Smooth muscle cell (in vitro differentiated cells): ENCODE measurements around the gene WFDC10B. TPM values are rescaled to one million over a fixed set of nuclear protein-coding genes. Genes with fewer than 3 reads are reported as not detected.
"Not testable (repeated sequence)": the region's sequence is repeated elsewhere in the genome, so short reads cannot be mapped to it uniquely, and the experiment has no call there.

Source experiments
- DNase-seq: peaks from one replicate; lab custom pipeline; 2025; ENCODE audit not compliant: unreplicated experiment; lab: John Stamatoyannopoulos, UW
- H2AFZ ChIP-seq: fragments of 200-600 bp; sonication (generic); 2 replicates; pipeline ENCODE4 v1.6.0; 2016; ENCODE audit warnings: antibody characterized with exemption, low read depth, mild to moderate bottlenecking
- H3F3A ChIP-seq: fragments of 200-600 bp; sonication (generic); 2 replicates; pipeline ENCODE4 v1.6.0; 2017; ENCODE audit warnings: antibody characterized with exemption, low read depth
- H3K27ac ChIP-seq: fragments of 200-600 bp; sonication (generic); 2 replicates; pipeline ENCODE4 v1.5.1; 2016; ENCODE audit warnings: low read depth, mild to moderate bottlenecking
- H3K27me3 ChIP-seq: fragments of 200-600 bp; sonication (generic); 2 replicates; pipeline ENCODE4 v1.6.1; 2016; ENCODE audit warnings: low read depth, mild to moderate bottlenecking
- H3K36me3 ChIP-seq: fragments of 200-600 bp; sonication (generic); 2 replicates; pipeline ENCODE4 v1.5.1; 2016; ENCODE audit warnings: low read depth
- H3K4me1 ChIP-seq: fragments of 200-600 bp; sonication (generic); 2 replicates; pipeline ENCODE4 v1.5.1; 2016; ENCODE audit warnings: low read depth
- H3K4me2 ChIP-seq: fragments of 200-600 bp; sonication (generic); 2 replicates; pipeline ENCODE4 v1.6.0; 2016; ENCODE audit warnings: mild to moderate bottlenecking
- H3K4me3 ChIP-seq: fragments of 200-600 bp; sonication (generic); 2 replicates; pipeline ENCODE4 v1.5.1; 2016; ENCODE audit warnings: mild to moderate bottlenecking
- H3K79me2 ChIP-seq: fragments of 200-600 bp; sonication (generic); 2 replicates; pipeline ENCODE4 v1.6.0; 2016; ENCODE audit warnings: low read depth, mild to moderate bottlenecking
- H3K9ac ChIP-seq: fragments of 200-600 bp; sonication (generic); 2 replicates; pipeline ENCODE4 v1.6.0; 2016; ENCODE audit warnings: low read depth
- H3K9me3 ChIP-seq: fragments of 200-600 bp; sonication (generic); replicated peaks from 2 replicates; pipeline ENCODE4 v1.5.1; 2016; ENCODE audit warnings: low read depth
- H4K20me1 ChIP-seq: fragments of 200-600 bp; sonication (generic); 2 replicates; pipeline ENCODE4 v1.6.0; 2016; ENCODE audit warnings: low read depth
- WGBS: methylation state at CpG from one replicate; pipeline ENCODE4 v1.1.7; 2016; ENCODE audit warnings: low lambda C conversion rate; 5-methylcytosine and 5-hydroxymethylcytosine counted together
- polyA plus RNA-seq: library from polyadenylated mRNA; unstranded; fragments of >200 nt; fragmentation: Nextera tagmentation; extraction: Ambion mirVana; gene quantifications from 2 replicates; pipeline ENCODE4 v1.2.1, GENCODE V29; 2016
- total RNA-seq: library from RNA; depleted of rRNA; stranded (reverse); fragments of >200 nt; gene quantifications from 2 replicates; pipeline ENCODE4 v1.2.3, GENCODE V29; 2014
- TF ChIP-seq, protein P1 (sequence below): fragments of 200-600 bp; sonication (generic); IDR thresholded peaks from 2 replicates; pipeline ENCODE4 v1.5.1; 2017; ENCODE audit warnings: borderline replicate concordance, mild to moderate bottlenecking, antibody characterized with exemption; ENCODE audit not compliant: insufficient read depth, poor library complexity, severe bottlenecking

The WFDC10B gene
- total and polyA plus RNA-seq, 2 experiments from 2014 or later, result not detected

DNA sequence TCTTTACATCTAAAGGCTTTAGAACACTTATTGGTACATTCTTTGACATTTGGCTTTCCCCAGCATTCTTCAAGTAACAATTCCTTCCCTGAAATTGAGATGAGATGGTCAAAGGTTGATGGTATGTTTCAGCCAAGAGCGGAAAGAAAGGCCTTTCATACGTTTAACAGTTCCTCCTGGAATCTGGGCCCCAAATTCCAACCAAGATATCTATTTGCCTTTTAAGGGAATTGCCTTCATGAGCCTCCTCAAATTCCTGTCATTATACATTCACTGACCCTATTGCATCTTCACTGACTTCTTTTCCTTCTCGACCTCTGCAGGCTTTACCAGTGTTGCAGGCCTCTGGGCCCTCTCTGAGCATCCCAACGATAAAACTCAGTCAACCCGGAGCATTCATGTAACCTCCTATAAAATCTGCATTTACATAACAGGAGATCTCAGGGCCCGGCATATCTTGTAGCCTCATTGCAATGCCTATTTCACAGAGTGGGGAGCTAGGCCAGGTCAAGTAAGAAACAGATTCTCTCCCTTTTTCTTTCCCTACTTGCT is 55.4 kb downstream of the WFDC10B start:
- Histone ChIP-seq H3K36me3 (no peaks in the 10 kb centered on the region), H3K4me1 (no peaks in the 10 kb centered on the region), H3K27me3 (no peaks in the 10 kb centered on the region), H3K9me3 (no peaks in the 10 kb centered on the region), H2AFZ (no peak overlapping the region), H3K4me3 (no peak overlapping the region), H3K9ac (no peak overlapping the region), H4K20me1 (no peaks in the 10 kb centered on the region), H3K4me2 (no peak overlapping the region), H3K79me2 (no peaks in the 10 kb centered on the region), H3F3A (no peaks in the 10 kb centered on the region), H3K27ac (no peak overlapping the region)
- TF ChIP-seq, protein P1, sequence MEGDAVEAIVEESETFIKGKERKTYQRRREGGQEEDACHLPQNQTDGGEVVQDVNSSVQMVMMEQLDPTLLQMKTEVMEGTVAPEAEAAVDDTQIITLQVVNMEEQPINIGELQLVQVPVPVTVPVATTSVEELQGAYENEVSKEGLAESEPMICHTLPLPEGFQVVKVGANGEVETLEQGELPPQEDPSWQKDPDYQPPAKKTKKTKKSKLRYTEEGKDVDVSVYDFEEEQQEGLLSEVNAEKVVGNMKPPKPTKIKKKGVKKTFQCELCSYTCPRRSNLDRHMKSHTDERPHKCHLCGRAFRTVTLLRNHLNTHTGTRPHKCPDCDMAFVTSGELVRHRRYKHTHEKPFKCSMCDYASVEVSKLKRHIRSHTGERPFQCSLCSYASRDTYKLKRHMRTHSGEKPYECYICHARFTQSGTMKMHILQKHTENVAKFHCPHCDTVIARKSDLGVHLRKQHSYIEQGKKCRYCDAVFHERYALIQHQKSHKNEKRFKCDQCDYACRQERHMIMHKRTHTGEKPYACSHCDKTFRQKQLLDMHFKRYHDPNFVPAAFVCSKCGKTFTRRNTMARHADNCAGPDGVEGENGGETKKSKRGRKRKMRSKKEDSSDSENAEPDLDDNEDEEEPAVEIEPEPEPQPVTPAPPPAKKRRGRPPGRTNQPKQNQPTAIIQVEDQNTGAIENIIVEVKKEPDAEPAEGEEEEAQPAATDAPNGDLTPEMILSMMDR, result no peak
- WGBS, result 80% methylated on average over 6 of the region's 6 CpGs
- DNase-seq, result no peak

DNA sequence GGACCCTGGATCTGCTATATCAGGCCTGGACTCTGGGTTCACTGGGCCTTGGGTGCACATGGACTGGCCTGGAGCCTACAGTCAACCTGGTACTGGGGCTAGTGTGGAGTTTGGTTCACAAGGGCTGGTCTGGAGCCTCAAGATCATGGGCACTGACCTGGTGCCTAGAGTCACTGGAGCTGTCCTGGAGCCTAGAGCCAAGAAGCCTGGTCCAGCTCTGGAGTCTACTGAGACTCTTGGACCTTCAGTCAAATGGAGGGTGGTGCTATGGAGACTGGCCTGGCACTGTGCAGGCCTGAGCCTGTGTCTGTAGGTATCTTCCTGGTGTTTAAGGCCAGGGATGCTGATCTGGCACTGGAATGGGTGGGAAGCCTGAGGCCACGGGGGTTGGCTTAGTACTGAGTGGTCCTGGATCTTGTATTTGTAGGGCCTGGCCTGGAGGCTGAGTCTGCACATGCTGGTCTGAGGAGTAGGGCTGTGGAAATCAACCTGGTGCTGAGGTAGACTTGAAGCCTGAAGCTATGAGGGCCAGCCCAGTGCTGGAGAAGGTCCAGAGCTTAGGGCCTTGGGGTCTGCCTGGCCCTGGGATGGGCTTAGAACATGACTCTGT is 57.3 kb downstream of the WFDC10B start:
- H3K27me3 ChIP-seq, result no peaks in the 10 kb centered on the region
- no peak overlapping the region for H3K9ac ChIP-seq
- no peaks in the 10 kb centered on the region for H3K79me2 ChIP-seq
- 82% methylated on average over 1 of the region's 1 CpG for WGBS
- H3K4me1 ChIP-seq, result no peaks in the 10 kb centered on the region
- H3F3A ChIP-seq, result no peaks in the 10 kb centered on the region
- no peaks in the 10 kb centered on the region for H4K20me1 ChIP-seq
- no peak for DNase-seq
- H2AFZ ChIP-seq, result no peak overlapping the region
- no peak overlapping the region for H3K4me3 ChIP-seq
- TF ChIP-seq, protein P1, result no peak
- no peak overlapping the region for H3K27ac ChIP-seq
- no peaks in the 10 kb centered on the region for H3K36me3 ChIP-seq
- no peaks in the 10 kb centered on the region for H3K9me3 ChIP-seq
- H3K4me2 ChIP-seq, result no peak overlapping the region

DNA sequence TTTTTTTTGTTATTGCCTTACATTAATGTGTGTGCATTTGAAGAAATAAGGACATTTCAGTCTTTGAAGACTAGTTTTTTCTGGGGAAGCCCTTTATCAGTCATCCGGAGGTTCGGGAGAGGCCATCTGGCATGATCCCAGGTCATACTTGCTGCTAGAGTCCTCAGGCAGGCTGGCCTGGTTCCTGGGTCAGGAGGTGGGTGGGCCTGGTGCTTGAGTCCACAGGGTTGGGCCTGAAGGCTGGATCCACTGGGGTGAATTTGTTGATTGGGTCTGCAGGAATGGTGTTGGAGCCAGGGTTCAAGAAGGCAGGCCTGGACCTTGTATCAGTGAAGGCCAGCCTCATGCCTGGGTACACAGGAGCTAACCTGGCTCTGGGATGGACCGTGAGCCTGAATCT is 57.9 kb downstream of the WFDC10B start:
- whole genome bisulfite sequencing, result 88% methylated on average over 3 of the region's 3 CpGs
- H3K36me3 ChIP-seq, result no peaks in the 10 kb centered on the region
- no peaks in the 10 kb centered on the region for H4K20me1 ChIP-seq

DNA sequence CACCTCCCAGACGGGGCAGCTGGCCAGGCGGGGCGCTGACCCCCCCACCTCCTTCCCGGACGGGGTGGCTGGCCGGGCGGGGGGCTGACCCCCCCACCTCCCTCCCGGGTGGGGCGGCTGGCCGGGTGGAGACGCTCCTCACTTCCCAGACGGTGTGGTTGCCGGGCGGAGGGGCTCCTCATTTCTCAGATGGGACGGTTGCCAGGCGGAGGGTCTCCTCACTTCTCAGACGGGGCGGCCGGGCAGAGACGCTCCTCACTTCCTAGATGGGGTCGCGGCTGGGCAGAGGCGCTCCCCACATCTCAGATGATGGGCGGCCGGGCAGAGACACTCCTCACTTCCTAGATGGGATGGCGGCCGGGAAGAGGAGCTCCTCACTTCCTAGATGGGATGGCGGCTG is 59.0 kb downstream of the WFDC10B start:
- H3K9ac ChIP-seq, H4K20me1 ChIP-seq, H3K27ac ChIP-seq, H3K4me3 ChIP-seq, H3F3A ChIP-seq, H2AFZ ChIP-seq, H3K36me3 ChIP-seq, DNase-seq, H3K27me3 ChIP-seq, H3K9me3 ChIP-seq, H3K4me2 ChIP-seq, H3K79me2 ChIP-seq, H3K4me1 ChIP-seq: not testable (repeated sequence)
- WGBS, result 96% methylated on average over 15 of the region's 28 CpGs

More for the DNA sequence above, 57.9 kb downstream of the WFDC10B start:
- TF ChIP-seq, protein P1, result no peak
- H3K4me2 ChIP-seq, result no peak overlapping the region
- no peak for DNase-seq
- no peak overlapping the region for H2AFZ ChIP-seq
- H3K27me3 ChIP-seq, result no peaks in the 10 kb centered on the region
- no peak overlapping the region for H3K9ac ChIP-seq
- no peaks in the 10 kb centered on the region for H3K4me1 ChIP-seq
- no peak overlapping the region for H3K27ac ChIP-seq
- H3K4me3 ChIP-seq, result no peak overlapping the region
- no peaks in the 10 kb centered on the region for H3K9me3 ChIP-seq
- no peaks in the 10 kb centered on the region for H3K79me2 ChIP-seq
- H3F3A ChIP-seq, result no peaks in the 10 kb centered on the region

DNA sequence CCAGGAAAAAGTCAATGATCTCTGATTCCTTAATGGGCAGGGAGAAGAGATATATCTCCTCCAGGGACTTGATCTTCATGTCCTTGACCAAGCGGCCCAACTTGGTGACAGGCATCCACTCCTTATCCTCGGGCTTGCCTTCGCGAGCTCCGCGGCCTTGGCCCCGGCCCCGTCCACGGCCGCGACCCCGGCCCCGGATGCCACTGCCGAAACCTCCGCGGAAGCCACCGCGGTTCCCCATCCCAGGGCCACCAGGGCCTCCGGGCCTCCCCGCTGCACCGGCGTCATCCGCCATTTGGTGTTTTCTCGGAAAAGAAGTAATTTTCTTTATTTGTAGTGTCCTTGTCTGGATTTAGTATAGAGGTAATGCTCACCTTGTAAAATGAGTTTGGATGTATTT is 63.7 kb downstream of the WFDC10B start:
- not testable (repeated sequence) for H3K9me3 ChIP-seq, H3K9ac ChIP-seq, H3K36me3 ChIP-seq, H3K27ac ChIP-seq, H3K79me2 ChIP-seq, DNase-seq, H2AFZ ChIP-seq, H3K4me1 ChIP-seq, H3K4me2 ChIP-seq, H3K4me3 ChIP-seq, H4K20me1 ChIP-seq, H3K27me3 ChIP-seq, H3F3A ChIP-seq
- 100% methylated on average over 11 of the region's 24 CpGs for WGBS
